IPS-18c (cell line): ENCODE measurements around the gene CCDC192.

ENCODE experiments used
- H3K4me3 ChIP-seq: 2 replicates; pipeline ENCODE4 v1.7.0; 2013; ENCODE audit warnings: low read depth, mild to moderate bottlenecking, low read length, moderate library complexity; ENCODE audit not compliant: insufficient read depth
- H3K9me3 ChIP-seq: one replicate; pipeline ENCODE4 v1.6.1; 2013; ENCODE audit warnings: mild to moderate bottlenecking, low read length, moderate library complexity; ENCODE audit not compliant: control insufficient read depth, insufficient read depth

CCDC192 gene

DNA sequence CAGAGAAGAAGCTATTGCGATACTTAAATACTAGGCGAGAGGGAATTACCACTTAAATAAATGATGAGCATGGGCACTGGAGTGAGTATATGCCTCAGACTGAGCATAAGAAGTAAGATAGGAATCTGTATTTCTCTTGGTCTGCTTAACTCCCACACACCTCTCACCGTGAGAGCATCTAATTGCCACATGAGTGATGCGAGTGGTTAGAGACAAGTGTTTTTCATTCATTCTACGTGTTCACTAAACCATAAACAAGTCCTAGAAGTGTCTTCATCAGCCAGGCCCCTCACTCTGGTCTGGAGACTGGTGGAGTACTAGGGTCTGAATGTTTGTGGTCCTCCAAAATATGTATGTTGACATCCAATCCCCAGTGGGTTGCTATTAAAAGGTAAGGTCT, 230.2 kb downstream of the CCDC192 start:
- no peaks in the 10 kb centered on the region for H3K9me3 ChIP-seq
- no peak overlapping the region for H3K4me3 ChIP-seq

DNA sequence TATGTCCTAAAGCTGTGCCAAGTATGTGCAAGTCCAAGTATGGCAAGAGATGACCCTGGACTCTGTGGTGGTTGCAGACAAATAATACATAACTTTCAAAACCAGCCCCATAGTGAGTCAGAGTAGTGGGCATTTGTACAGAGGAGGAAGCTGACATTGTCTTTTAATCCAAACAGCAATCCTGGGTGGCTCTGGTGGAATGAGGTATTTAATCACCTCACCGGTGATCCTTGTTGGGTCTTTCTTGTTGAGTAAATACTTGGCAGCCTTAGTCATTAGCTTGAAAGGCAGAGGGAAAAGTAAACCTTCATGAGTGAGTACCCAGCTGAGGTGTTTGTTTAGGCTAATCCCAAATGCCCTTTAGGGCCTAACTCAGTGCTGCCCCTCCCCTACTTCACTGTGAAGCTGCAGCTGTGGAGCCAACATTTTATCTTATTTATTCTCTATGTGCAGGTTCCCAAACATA, 231.6 kb downstream of the CCDC192 start:
- H3K4me3 ChIP-seq, result no peak overlapping the region
- no peaks in the 10 kb centered on the region for H3K9me3 ChIP-seq

DNA sequence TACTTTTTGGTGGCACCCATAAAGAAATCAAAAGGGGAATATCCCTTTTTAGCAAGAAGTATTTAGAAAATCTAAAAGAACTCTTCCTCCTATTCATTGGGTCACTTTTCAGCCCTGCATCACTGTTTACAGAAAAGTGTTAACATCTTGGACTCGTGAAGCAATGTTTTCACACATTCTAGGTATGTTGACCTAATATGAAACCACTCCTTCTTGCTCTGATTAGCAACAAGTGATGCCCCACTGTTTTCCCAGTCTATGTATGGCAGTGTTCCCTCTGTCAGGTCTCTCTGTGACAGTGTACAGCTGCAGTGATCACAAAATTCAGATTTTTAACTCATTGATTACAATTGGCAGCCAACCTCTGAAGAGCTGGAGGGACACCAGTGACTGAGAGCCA, 232.2 kb downstream of the CCDC192 start:
- Histone ChIP-seq H3K9me3 (no peaks in the 10 kb centered on the region), H3K4me3 (no peak overlapping the region)

DNA sequence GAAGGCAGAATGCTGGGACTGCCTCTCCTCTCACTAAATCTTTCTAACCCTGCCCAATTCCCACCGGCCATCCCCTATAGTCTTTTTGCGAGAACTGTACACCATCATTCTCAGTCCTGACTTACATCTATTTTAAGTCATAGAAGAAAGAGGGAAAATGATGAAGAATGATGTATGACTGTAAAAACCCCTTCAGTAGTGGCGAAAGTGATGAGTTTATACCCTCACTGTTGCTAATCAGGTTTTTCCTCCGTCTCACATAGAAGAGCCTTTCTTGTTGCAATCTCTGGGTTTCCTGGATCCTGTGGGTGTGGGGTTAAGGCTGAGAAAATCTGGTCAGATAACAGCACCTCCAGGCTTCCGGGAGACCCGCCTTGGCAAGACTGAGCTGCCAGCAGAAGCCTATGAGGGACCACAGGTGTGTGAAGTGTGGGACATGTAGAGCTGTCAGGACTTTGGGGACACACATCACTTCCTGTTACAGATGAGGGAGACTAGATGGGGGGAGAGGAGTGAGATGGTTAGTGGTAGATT, 233.3 kb downstream of the CCDC192 start:
- no peaks in the 10 kb centered on the region for H3K9me3 ChIP-seq
- no peak overlapping the region for H3K4me3 ChIP-seq

DNA sequence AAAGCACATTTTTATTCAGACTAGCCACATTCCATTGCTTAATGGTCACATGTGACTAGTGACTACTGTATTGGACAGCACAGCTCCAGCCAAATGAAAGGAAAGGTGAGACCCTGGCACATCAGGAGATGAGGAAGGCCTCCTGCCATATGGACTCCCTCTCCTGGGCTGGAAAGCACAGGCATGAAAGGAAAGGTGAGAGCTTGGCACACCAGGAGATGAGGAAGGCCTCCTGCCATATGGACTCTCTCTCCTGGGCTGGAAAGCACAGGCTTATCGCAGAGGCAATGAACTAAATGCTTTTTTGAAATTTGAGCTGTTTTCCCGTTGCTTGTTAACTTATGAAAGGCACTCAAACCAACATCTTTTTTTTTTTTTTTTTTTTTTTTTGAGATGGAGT, 235.6 kb downstream of the CCDC192 start:
- H3K9me3 ChIP-seq, result no peaks in the 10 kb centered on the region
- H3K4me3 ChIP-seq, result no peak overlapping the region

DNA sequence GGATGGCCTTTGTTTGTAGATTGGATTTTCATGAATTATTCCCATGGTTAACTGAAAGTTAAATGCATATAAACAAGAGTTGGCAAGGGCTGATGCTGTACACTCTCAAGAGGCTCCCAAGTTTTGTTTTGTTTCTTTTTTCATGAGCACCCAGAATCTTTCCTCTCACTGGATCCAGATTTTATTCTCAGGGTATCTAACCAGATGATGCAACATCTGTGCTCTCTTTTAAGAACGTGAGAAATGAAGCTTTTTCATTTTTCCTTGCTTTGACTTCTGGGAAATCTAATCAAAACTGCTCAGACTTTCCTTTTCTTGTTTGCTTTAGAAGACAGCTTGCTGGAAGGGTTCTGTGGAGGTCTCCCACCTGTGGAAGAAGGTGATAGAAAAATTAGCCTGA, 237.7 kb downstream of the CCDC192 start:
- Histone ChIP-seq H3K9me3 (no peaks in the 10 kb centered on the region), H3K4me3 (no peak overlapping the region)

DNA sequence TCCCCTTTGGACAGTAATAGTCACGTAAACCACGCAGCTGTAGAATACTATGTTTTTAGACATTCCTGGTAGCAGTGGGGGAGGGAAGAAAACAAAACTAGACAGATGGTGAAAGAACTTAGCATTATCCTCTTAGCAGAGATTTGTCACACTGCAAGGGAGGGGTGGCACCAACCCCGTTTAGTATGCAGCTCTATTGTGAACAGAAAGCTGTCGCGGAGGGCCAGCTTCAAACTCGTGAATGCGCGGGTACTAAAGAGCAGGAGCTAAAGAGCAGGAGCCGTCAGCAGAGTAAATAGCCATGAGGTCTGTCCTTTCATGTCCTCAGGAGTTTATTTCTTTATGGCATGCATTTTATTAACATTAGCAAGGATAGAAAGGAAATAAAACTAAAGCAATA, 238.5 kb downstream of the CCDC192 start:
- no peak overlapping the region for H3K4me3 ChIP-seq
- H3K9me3 ChIP-seq, result no peaks in the 10 kb centered on the region

DNA sequence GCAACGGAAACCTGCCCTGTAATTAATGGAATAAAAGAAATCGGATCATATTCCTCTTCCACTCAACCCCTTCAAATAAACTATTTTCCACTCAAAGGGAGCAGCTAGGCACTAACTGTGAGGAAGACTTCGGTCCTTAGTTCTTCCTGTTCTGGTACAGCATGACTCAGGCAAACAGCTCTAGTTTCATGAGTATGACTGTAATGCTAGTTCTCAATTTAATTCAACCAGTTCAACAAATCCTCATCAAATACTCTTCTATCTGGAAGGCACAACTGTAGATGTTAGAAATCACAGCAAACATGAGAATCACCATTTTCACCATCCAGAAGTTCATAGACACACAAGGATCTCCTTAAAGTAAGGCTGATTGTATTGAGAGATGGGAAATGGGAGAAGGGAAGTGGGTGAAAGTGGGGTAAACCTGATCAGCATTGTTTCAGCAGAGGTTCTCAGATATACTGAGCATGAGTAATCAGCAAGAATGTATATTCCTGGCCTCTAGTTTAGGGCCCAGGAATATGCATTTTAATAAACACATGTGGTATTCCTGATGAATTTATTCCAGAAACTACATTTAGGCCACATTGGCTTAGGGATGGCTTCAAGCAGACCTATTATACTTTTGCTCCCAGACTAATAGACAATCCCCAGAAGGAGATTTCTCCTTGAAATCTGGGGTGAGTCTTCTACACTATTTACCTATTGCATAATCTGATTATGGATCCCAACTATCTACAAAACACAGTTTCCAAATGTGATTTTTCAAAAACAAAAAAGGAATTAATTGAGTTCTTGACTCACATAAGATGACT, 239.3 kb downstream of the CCDC192 start:
- H3K9me3 ChIP-seq, result no peaks in the 10 kb centered on the region

DNA sequence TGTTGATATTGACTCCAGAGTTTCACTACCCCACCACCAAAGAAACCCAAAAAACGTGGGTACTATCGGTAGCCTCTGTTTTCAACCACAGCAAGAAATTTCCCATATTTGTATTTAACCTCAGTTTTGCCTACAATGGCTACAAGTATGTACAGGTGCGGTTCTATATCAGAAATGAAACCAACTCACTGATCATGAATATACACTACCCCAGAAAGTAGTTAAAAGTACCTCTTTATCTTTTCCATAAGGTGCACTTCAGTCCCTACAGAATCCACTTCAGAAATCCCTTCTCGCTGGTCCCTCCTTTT, 239.8 kb downstream of the CCDC192 start:
- H3K4me3 ChIP-seq, result no peak overlapping the region
- no peaks in the 10 kb centered on the region for H3K9me3 ChIP-seq

More for the DNA sequence above, 239.3 kb downstream of the CCDC192 start:
- H3K4me3 ChIP-seq, result no peak overlapping the region

DNA sequence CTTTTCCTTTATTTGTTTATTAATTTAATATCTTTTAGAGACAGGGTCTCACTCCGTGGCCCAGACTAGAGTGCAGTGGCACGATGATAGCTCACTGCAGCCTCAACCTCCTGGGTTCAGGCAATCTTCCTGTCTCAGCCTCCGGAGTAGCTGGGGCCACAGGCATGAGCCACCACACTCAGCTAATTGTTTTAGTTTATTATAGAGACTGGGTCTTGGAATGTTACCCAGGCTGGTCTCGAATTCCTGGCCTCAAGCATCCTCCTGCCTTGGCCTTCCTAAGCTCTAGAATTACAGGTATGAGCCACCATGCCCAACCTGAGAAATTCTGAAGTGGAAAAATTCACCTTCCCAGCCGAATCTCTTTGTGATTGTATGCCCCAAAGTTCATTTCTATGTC, 240.9 kb downstream of the CCDC192 start:
- H3K4me3 ChIP-seq, result no peak overlapping the region
- no peaks in the 10 kb centered on the region for H3K9me3 ChIP-seq

DNA sequence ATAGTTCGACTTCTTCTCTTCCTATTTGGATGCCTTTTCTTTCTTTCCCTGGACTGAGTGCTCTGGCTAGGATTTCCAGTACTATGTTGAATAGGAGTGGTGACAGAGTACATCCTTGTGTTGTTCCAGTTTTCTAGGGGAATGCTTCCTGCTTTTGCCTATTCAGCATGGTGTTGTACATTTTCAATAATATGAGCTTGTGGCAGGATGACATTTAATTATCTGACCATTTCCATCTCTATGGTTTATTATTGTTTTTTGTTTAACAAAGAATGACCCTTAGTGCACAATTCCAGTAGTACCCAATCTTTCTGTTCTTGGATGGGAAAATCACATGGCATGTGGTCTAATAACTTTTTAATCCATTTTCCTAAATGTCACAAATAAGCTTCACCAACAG, 244.8 kb downstream of the CCDC192 start:
- no peak overlapping the region for H3K4me3 ChIP-seq
- no peaks in the 10 kb centered on the region for H3K9me3 ChIP-seq

DNA sequence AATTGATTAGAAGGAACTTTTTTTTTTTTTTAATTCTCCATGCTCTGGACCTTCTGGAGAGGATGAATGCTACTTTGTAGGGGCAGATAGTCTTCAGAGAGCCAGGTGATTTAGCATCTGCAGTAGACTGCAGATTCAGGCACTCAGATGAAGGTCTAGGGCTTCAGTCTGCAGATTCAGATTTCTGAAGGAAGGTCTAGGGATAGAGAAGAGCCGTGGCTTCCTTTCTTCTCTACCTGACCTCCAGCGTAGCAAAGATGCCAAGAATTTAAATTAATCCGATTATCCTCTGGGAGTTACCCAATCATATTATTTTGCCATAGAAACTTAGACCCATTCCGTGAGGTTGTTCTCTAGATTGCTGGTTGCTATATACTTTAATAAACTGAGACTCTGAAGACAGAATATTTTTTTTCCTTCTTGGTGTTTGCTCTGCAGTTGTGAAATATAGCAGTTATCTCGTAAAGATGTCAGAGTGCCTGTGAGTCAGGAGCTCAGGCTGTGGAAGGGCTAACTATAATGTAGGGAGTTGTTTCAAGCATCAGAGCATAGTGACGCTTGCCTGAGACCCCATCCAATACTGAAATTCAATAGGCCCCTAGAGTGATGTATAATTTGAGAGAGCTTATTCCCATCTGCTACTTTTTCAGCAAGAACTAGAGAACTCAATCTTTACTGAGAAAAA, 247.7 kb downstream of the CCDC192 start:
- Histone ChIP-seq H3K4me3 (no peak overlapping the region), H3K9me3 (no peaks in the 10 kb centered on the region)

DNA sequence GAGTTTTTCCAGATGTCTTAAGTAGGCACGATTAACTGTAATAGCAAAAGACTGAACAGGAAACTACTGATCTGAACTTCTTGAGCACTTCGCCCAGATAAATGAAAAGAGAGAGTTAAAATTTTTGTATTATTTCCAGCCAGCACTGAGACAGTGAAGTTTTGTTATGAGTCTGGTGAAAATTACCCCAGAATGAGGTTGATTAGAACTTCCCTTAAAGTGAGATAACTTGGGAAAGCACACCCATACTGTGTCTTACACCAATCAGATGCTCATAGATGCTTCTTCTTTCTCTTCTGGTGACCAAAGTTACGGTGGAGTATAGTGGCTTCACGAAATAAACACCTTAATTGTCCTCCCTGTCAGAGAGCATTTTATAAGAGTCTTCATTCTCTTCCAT, 248.6 kb downstream of the CCDC192 start:
- H3K9me3 ChIP-seq, result no peaks in the 10 kb centered on the region
- H3K4me3 ChIP-seq, result no peak overlapping the region

DNA sequence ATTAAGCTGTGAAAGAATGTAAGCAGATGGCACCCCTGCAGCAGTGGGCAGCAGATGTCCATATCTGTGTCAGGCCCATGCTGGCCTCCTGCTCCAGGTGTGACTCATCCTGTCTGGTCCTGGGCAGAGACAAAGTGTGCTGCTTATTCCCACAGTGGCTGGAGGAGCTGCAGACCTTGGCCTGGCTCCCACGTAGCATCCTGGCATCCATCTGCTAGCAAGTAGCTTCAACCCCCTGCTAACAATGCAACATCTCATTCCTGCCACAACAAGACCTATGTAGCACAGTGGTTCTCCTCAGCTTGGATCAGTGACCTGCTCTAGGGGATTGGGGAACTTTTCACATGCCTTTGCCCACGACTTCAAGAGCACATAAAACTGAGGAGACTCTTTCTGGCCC, 254.0 kb downstream of the CCDC192 start:
- no peaks in the 10 kb centered on the region for H3K9me3 ChIP-seq
- H3K4me3 ChIP-seq, result no peak overlapping the region

DNA sequence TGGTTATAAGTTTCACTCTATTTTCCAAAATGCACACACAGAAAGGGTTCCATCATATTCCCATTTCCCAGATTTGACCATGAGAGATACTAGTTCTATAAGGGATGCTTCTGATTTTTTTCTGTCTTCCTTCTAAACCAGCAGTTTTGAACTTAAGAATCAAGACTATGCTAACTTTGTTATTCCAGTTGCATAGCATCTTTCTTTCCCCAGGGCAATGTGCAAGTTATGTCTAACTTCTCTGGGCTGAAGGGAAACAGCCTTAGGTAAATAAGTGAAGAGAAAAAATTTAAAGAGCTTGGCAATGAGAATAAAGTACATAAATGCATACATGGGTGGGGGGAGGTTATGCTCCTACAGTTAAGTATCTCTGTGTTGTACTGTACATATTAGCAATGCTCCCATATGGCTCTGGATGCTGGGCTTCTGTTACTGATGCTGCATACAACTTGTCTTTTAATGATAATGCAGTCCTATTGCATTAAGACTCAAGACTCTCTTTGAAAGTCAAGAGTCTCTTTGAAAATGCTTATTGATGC, 254.6 kb downstream of the CCDC192 start:
- no peaks in the 10 kb centered on the region for H3K9me3 ChIP-seq
- no peak overlapping the region for H3K4me3 ChIP-seq

DNA sequence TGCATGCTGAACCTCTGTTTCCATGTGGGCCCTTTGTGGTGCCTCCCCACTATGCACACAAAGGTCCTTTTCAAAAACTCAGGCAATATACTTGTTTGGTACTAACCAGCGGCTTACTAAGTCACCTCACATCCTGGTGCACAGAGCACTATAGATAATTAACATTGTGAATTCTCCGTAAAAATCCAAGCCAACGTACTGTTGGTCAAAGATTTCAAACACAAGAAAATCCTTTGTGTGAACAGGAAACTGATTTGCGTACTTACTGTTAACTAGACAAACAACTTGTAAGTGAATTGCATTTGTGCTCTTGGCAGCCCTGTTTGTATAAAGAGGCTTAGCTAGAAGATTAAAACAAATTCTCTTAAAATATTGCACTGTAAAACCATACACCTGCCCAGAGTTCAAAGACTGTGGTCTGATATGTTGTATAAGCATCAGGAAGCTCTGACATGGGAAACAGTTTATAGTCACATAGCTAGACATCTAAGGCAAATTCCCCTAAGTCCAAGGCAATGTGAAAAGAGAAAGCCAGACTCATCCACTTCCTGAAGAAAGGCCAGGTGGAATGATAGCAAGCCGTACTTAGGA, 255.3 kb downstream of the CCDC192 start:
- Histone ChIP-seq H3K9me3 (no peaks in the 10 kb centered on the region), H3K4me3 (no peak overlapping the region)

DNA sequence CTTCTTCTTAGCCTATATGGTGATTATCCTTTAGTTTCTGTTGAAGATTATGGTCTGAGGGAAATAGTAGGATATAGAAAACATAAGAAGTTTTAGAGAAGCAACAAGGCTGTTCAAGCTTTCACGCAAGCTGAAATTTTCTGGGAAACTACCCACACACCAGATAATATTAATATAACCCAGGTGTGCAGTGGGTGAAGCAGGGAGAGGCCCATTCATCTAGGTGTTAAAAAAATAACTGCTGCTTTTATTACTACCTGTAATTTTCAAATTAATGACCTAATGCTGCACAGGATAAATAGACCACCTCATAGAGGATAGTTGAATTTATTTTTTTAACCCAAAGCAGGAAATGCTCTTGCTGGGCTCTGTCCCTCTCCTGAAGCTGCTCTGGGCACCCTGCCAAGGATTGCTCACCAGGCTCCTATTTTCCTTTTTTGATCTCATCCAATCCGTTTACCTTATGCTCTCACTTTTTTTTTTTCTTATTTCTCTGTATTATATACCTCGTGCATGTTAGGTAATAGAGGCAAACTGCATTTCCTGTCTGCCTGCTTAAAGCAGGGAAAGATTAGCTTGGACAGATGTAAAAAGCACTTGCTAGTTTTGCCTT, 256.1 kb downstream of the CCDC192 start:
- H3K4me3 ChIP-seq, result no peak overlapping the region
- no peaks in the 10 kb centered on the region for H3K9me3 ChIP-seq
